T-helper 17 cell (primary cell): ENCODE measurements around the gene LRRC10. TPM values are rescaled to one million over a fixed set of nuclear protein-coding genes. Genes with fewer than 3 reads are reported as not detected.
A peak's percentile ranks its signal among the peaks of the same experiment; 100 is the strongest.
"Not testable (repeated sequence)": the region's sequence is repeated elsewhere in the genome, so short reads cannot be mapped to it uniquely, and the experiment has no call there.

Experiments used
- ATAC-seq: fragments of 150-1000 bp; cut with Tn5 transposase; 2 replicates; pipeline ENCODE4 v1.10.0; 2021; ENCODE audit warnings: mild to moderate bottlenecking, moderate library complexity
- DNase-seq, 3 donors: peaks; one replicate each; pipeline versions ENCODE4 v3.0.0 to v3.0.0-alpha.2; 2020 to 2021
- H3K9me3 ChIP-seq: one replicate; pipeline ENCODE4 v1.7.0; 2013; ENCODE audit warnings: low read length, mild to moderate bottlenecking; ENCODE audit not compliant: control insufficient read depth, poor library complexity, severe bottlenecking
- H3K27ac Mint-ChIP-seq: one replicate; pipeline ENCODE4 v1.8.0; 2022; ENCODE audit warnings: mild to moderate bottlenecking, moderate library complexity, mixed read lengths
- H3K27me3 Mint-ChIP-seq: one replicate; pipeline ENCODE4 v1.8.0; 2022; ENCODE audit warnings: mixed read lengths
- H3K36me3 Mint-ChIP-seq: one replicate; pipeline ENCODE4 v1.8.0; 2022; ENCODE audit warnings: low read depth, mixed read lengths
- H3K4me1 Mint-ChIP-seq: one replicate; pipeline ENCODE4 v1.8.0; 2022; ENCODE audit warnings: mild to moderate bottlenecking, mixed read lengths
- H3K4me3 Mint-ChIP-seq: one replicate; pipeline ENCODE4 v1.8.0; 2022; ENCODE audit warnings: mild to moderate bottlenecking, moderate library complexity, mixed read lengths
- total RNA-seq, 4 donors: library from RNA in 2 of 4; stranded (reverse) in 2 of 4; gene quantifications; one replicate each; pipeline ENCODE4 v1.2.3 and lab custom pipeline; 2022 to 2026

Gene LRRC10
- total RNA-seq, 2 donors from 2014 or later: not detected

GRCh38 chr12:69604275-69604674, 6.4 kb downstream of the LRRC10 start:
- not testable (repeated sequence) for ATAC-seq, H3K4me3 Mint-ChIP-seq, H3K9me3 ChIP-seq, H3K36me3 Mint-ChIP-seq, H3K27me3 Mint-ChIP-seq, H3K4me1 Mint-ChIP-seq, DNase-seq, H3K27ac Mint-ChIP-seq

GRCh38 chr12:69603556-69603955, 7.2 kb downstream of the LRRC10 start:
- H3K36me3 Mint-ChIP-seq, H3K27me3 Mint-ChIP-seq, ATAC-seq, H3K27ac Mint-ChIP-seq, H3K4me3 Mint-ChIP-seq, H3K9me3 ChIP-seq, DNase-seq, H3K4me1 Mint-ChIP-seq: not testable (repeated sequence)

GRCh38 chr12:69602954-69603353, 7.8 kb downstream of the LRRC10 start:
- ATAC-seq (no peak), DNase-seq (no peak)
- no peak overlapping the region for H3K4me3 Mint-ChIP-seq
- H3K9me3 ChIP-seq: no peaks in the 10 kb centered on the region
- H3K27me3 Mint-ChIP-seq: no peaks in the 10 kb centered on the region
- H3K4me1 Mint-ChIP-seq: peaks cover 5% of the 10 kb centered on the region
- peak overlapping the region; percentile 49 for H3K27ac Mint-ChIP-seq
- peaks cover 9% of the 10 kb centered on the region for H3K36me3 Mint-ChIP-seq

DNA sequence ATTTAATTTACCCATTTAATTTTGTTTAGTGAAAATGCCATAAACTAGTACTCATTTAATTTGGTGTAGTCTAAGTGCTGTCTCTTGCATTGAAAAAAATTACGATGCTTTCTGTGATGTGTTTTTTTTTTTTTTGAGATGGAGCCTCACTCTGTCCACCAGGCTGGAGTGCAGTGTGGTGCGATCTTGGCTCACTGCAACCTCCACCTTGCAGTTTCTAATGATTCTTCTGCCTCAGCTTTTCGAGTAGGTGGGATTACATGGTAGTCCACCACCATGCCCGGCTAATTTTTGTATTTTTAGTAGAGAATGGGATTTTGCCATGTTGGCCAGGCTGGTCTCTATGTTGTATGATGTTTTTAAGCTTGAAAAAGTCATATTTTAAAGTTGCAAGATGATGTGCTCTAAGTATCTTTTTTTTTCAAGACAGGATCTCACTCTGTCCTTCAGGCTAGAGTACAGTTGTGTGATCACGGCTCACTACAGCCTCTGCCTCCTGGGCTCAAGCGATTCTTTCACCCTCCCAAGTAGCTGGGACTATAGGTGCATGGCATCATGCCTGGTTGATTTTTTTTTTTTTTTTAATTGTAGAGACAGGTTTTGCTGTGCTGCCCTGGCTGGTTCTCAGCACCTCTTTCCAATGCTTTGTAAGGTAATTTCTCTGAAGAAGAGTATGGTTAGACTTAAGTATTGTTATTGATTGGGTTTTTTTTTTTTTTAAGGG, 8.6 kb downstream of the LRRC10 start:
- Mint-ChIP-seq H3K27me3 (no peaks in the 10 kb centered on the region), H3K27ac (peak overlapping the region; percentile 49), H3K36me3 (peaks cover 9% of the 10 kb centered on the region), H3K4me3 (no peak overlapping the region), H3K4me1 (peaks cover 5% of the 10 kb centered on the region)
- no peak for ATAC-seq
- H3K9me3 ChIP-seq: no peaks in the 10 kb centered on the region
- DNase-seq: no peak

- H3K4me1 Mint-ChIP-seq: peaks cover 5% of the 10 kb centered on the region
- H3K27me3 Mint-ChIP-seq: no peaks in the 10 kb centered on the region
- peaks cover 13% of the 10 kb centered on the region for H3K36me3 Mint-ChIP-seq
- ATAC-seq (no peak), DNase-seq (no peak)
- no peak overlapping the region for H3K27ac Mint-ChIP-seq
- no peaks in the 10 kb centered on the region for H3K9me3 ChIP-seq
- no peak overlapping the region for H3K4me3 Mint-ChIP-seq
Measured at GRCh38 chr12:69600804-69601203, 9.9 kb downstream of the LRRC10 start.

DNA sequence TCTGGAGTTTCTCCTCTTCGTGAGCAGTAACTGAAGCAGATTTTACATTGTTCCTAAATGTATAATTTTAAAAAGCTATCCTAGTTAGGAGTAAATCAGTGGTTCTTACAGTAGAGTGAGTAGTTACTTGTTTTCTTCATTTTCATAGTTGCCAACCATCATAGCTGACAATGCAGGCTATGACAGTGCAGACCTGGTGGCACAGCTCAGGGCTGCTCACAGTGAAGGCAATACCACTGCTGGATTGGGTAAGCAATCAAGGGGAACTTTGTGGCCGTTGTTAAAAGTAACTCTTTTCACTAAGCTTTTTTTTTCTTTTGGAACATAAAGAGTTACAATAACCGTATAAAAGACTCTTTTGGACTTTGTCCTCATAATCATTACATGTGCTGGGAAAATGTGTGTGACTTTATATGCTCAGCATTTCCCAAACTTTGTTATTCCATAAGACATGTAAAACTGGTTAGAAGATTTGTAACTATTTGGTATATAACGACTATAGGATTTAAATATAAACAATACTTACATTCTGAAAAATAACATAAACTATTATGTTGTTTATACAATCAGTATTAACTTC, 12.4 kb downstream of the LRRC10 start:
- Mint-ChIP-seq H3K4me1 (peaks cover 5% of the 10 kb centered on the region), H3K27me3 (no peaks in the 10 kb centered on the region), H3K36me3 (peaks cover 18% of the 10 kb centered on the region), H3K27ac (no peak overlapping the region), H3K4me3 (no peak overlapping the region)
- DNase-seq (no peak), ATAC-seq (no peak)
- no peaks in the 10 kb centered on the region for H3K9me3 ChIP-seq

- H3K36me3 Mint-ChIP-seq: peaks cover 12% of the 10 kb centered on the region
Measured at GRCh38 chr12:69595689-69596088, 15.0 kb downstream of the LRRC10 start.

GRCh38 chr12:69589082-69589481, 21.6 kb downstream of the LRRC10 start:
- peaks cover 18% of the 10 kb centered on the region for H3K4me1 Mint-ChIP-seq
- H3K27ac Mint-ChIP-seq: no peak overlapping the region
- H3K27me3 Mint-ChIP-seq: no peaks in the 10 kb centered on the region
- ATAC-seq (no peak), DNase-seq (no peak)
- H3K9me3 ChIP-seq: no peaks in the 10 kb centered on the region
- no peak overlapping the region for H3K4me3 Mint-ChIP-seq
- peaks cover 3% of the 10 kb centered on the region for H3K36me3 Mint-ChIP-seq

More at GRCh38 chr12:69595689-69596088, 15.0 kb downstream of the LRRC10 start:
- Mint-ChIP-seq H3K27me3 (no peaks in the 10 kb centered on the region), H3K4me3 (no peak overlapping the region), H3K27ac (peak overlapping the region; percentile 16), H3K4me1 (peaks cover 8% of the 10 kb centered on the region)
- no peak for DNase-seq
- no peaks in the 10 kb centered on the region for H3K9me3 ChIP-seq
- ATAC-seq: no peak

- Mint-ChIP-seq H3K36me3 (no peaks in the 10 kb centered on the region), H3K27ac (no peak overlapping the region), H3K4me1 (peaks cover 18% of the 10 kb centered on the region), H3K27me3 (no peaks in the 10 kb centered on the region), H3K4me3 (no peak overlapping the region)
- DNase-seq (no peak), ATAC-seq (no peak)
- H3K9me3 ChIP-seq: no peaks in the 10 kb centered on the region
Measured at GRCh38 chr12:69588527-69588926, 22.2 kb downstream of the LRRC10 start.

- H3K4me3 Mint-ChIP-seq: peak within 1 kb of the TSS; percentile 98
- H3K9me3 ChIP-seq: no peaks in the 10 kb centered on the region
- peak within 1 kb of the TSS; percentile 99 for H3K27ac Mint-ChIP-seq
- DNase-seq (peak; percentile 95 to 97 (median 96)), ATAC-seq (peak; percentile 92)
- peaks cover 13% of the 10 kb centered on the region for H3K4me1 Mint-ChIP-seq
- no peaks in the 10 kb centered on the region for H3K27me3 Mint-ChIP-seq
- no peaks in the 10 kb centered on the region for H3K36me3 Mint-ChIP-seq
Measured at GRCh38 chr12:69585189-69586062, 25.3 kb downstream of the LRRC10 start, which contains the start of gene CCT2. Gene CCT2, plus strand, starts transcription at chr12:69585459. Its CDS starts 63 bp downstream, at chr12:69585522.

- Mint-ChIP-seq H3K4me1 (peaks cover 14% of the 10 kb centered on the region), H3K27me3 (no peaks in the 10 kb centered on the region), H3K27ac (peak overlapping the region; percentile 61), H3K4me3 (no peak overlapping the region), H3K36me3 (peaks cover 2% of the 10 kb centered on the region)
- DNase-seq: no peak
- H3K9me3 ChIP-seq: no peaks in the 10 kb centered on the region
- ATAC-seq: no peak
Measured at GRCh38 chr12:69583203-69583602, 27.5 kb downstream of the LRRC10 start.

DNA sequence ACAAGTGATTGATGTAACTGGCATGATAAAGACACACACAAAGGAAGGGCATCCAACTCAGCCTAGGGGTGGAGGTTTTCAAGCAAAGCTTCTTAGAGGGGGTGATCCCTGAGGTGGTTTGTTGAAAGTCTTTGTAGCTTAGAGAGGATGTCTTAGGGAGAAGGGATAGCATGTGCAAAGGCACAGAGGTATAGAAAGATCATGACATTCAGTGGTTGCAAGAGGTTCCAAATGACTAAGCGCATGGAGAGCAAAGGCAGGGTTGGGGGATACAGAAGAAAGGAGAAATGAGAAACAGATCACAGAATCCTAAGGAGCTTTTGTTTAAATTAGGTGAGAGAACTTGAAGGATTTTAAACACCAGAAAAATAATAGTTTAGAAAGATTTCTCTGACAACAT, 30.6 kb downstream of the LRRC10 start:
- Mint-ChIP-seq H3K27ac (peak overlapping the region; percentile 78), H3K4me1 (peaks cover 4% of the 10 kb centered on the region), H3K27me3 (no peaks in the 10 kb centered on the region), H3K4me3 (no peak overlapping the region), H3K36me3 (peaks cover 2% of the 10 kb centered on the region)
- DNase-seq (no peak), ATAC-seq (no peak)
- no peaks in the 10 kb centered on the region for H3K9me3 ChIP-seq

DNA sequence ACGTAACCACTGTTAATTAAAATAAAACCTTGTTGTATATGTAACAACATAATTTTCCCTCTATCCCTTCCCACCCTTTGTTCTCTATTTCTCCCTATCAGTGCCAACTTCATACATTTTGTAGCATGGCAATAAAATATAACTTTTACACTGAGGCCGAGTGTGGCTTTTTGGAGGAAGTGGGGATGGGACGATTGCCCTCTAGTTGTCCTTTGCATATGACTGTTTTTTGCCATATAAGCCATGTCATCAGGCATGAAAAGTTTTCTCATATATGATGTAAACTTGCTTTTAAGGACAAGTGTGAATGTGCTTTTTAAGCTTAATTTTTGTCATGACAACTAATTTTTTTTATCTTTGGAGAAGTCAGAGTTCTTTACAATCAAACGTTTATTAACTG, 31.7 kb downstream of the LRRC10 start:
- H3K27me3 Mint-ChIP-seq: no peaks in the 10 kb centered on the region
- H3K36me3 Mint-ChIP-seq: peaks cover 5% of the 10 kb centered on the region
- H3K9me3 ChIP-seq: no peaks in the 10 kb centered on the region
- no peak overlapping the region for H3K27ac Mint-ChIP-seq
- ATAC-seq (no peak), DNase-seq (no peak)
- H3K4me3 Mint-ChIP-seq: no peak overlapping the region
- peaks cover 5% of the 10 kb centered on the region for H3K4me1 Mint-ChIP-seq
